HepG2 (cell line): ENCODE data around the gene TNFSF13. TPM values are rescaled to one million over a fixed set of nuclear protein-coding genes. Genes with fewer than 3 reads are reported as not detected.
A peak's percentile ranks its signal among the peaks of the same experiment; 100 is the strongest.

ENCODE experiments used
- EHMT2 ChIP-seq: fragments of 200-600 bp; sonication (generic); IDR thresholded peaks from 2 replicates; pipeline ENCODE4 v1.7.0; 2017; ENCODE audit warnings: antibody characterized with exemption, low read depth, low read length, borderline replicate concordance
- ELF1 ChIP-seq: sonication (generic); formaldehyde crosslinking; IDR thresholded peaks from 2 replicates; pipeline ENCODE4 v1.4.0; 2020; ENCODE audit warnings: missing genetic modification reagents
- IRX3 ChIP-seq: sonication (generic); formaldehyde crosslinking; IDR thresholded peaks from 2 replicates; pipeline ENCODE4 v1.8.1; 2023; ENCODE audit warnings: mild to moderate bottlenecking, low read depth, missing genetic modification reagents, borderline replicate concordance
- MED1 ChIP-seq: sonication (generic); formaldehyde crosslinking; IDR thresholded peaks from 2 replicates; pipeline ENCODE4 v1.4.0; 2020; ENCODE audit warnings: missing genetic modification reagents
- MIER2 ChIP-seq: IDR thresholded peaks from 2 replicates; pipeline ENCODE4 v1.6.1; 2016; ENCODE audit warnings: missing biosample characterization, missing genetic modification reagents
- MYPOP ChIP-seq: sonication (generic); formaldehyde crosslinking; IDR thresholded peaks from 2 replicates; pipeline ENCODE4 v1.8.1; 2023; ENCODE audit warnings: mild to moderate bottlenecking, moderate library complexity, missing genetic modification reagents
- NCOA5 ChIP-seq: sonication (generic); formaldehyde crosslinking; IDR thresholded peaks from 2 replicates; pipeline ENCODE4 v1.4.0; 2020; ENCODE audit warnings: missing genetic modification reagents
- NR2F2 ChIP-seq: IDR thresholded peaks from 2 replicates; pipeline ENCODE4 v1.6.1; 2012; ENCODE audit warnings: low read depth, inconsistent platforms, borderline replicate concordance
- SP2 ChIP-seq: sonication (generic); formaldehyde crosslinking; IDR thresholded peaks from 2 replicates; pipeline ENCODE4 v1.5.1; 2020; ENCODE audit warnings: mild to moderate bottlenecking, missing genetic modification reagents
- TARDBP ChIP-seq: sonication (generic); formaldehyde crosslinking; IDR thresholded peaks from 2 replicates; pipeline ENCODE4 v1.8.0; 2022; ENCODE audit warnings: mild to moderate bottlenecking, missing genetic modification reagents
- TEAD3 ChIP-seq: optimal IDR thresholded peaks from 2 replicates; pipeline ENCODE3; 2016; ENCODE audit warnings: borderline replicate concordance
- ZNF329 ChIP-seq: sonication (generic); formaldehyde crosslinking; IDR thresholded peaks from 2 replicates; pipeline ENCODE4 v1.9.0; 2021; ENCODE audit warnings: low read depth, mild to moderate bottlenecking, missing genetic modification reagents
- ZNF44 ChIP-seq: sonication (generic); formaldehyde crosslinking; IDR thresholded peaks from 2 replicates; pipeline ENCODE4 v1.5.1; 2020; ENCODE audit warnings: mild to moderate bottlenecking, missing genetic modification reagents
- ZNF773 ChIP-seq: sonication (generic); formaldehyde crosslinking; IDR thresholded peaks from 2 replicates; pipeline ENCODE4 v1.4.0; 2020; ENCODE audit warnings: missing genetic modification reagents, borderline replicate concordance
- ZXDC ChIP-seq: sonication (generic); formaldehyde crosslinking; IDR thresholded peaks from 2 replicates; pipeline ENCODE4 v1.5.0; 2020; ENCODE audit warnings: mild to moderate bottlenecking, missing genetic modification reagents
- polyA plus RNA-seq, 8 experiments: library from polyadenylated mRNA; depleted of rRNA in 3 of 8; stranded (reverse) in 7 of 8; unstranded in 1 of 8; fragments of >200 nt; fragmentation: Illumina TruSeq in 4 of 8; extraction: Trizol in 4 of 8; gene quantifications; 2 replicates each; pipeline versions ENCODE4 v1.2.1 to v1.2.3, GENCODE V29; 2011 to 2016; ENCODE audit warnings: low read depth in 4 of 8, missing spikeins in 1 of 8, mixed read lengths in 1 of 8; ENCODE audit not compliant: insufficient read depth in 1 of 8
- total RNA-seq, 5 experiments: library from RNA; depleted of rRNA; stranded (reverse); fragments of >200 nt; fragmentation: Illumina TruSeq; extraction: Trizol; gene quantifications; 2 replicates each; pipeline ENCODE4 v1.2.3, GENCODE V29; 2016; ENCODE audit warnings: low read depth in 1 of 5
- TF ChIP-seq, protein P1 (sequence below): sonication (generic); formaldehyde crosslinking; IDR thresholded peaks from 2 replicates; pipeline ENCODE4 v1.4.0; 2020; ENCODE audit warnings: mild to moderate bottlenecking, missing genetic modification reagents
- TF ChIP-seq, protein P2 (sequence below): sonication (generic); IDR thresholded peaks from 2 replicates; pipeline ENCODE4 v1.6.1; 2016; ENCODE audit warnings: low read depth, borderline replicate concordance

Gene TNFSF13
- total and polyA plus RNA-seq, 2 of the 13 experiments (the other 11 are each of a cell fraction or from before 2014, with no cell fraction given): 2.5 to 3.3 TPM

DNA sequence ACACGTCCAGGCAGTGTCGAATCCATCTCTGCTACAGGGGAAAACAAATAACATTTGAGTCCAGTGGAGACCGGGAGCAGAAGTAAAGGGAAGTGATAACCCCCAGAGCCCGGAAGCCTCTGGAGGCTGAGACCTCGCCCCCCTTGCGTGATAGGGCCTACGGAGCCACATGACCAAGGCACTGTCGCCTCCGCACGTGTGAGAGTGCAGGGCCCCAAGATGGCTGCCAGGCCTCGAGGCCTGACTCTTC is 13.7 kb downstream of the TNFSF13 start (continued):
- TF ChIP-seq ZXDC (no peak), ZNF773 (CRISPR knock-in tag) (no peak), IRX3 (0 out of 2 replicates have a peak, but pooled peaks have one; percentile 42), NCOA5 (CRISPR knock-in tag) (no peak), SP2 (CRISPR knock-in tag) (no peak), MYPOP (CRISPR knock-in tag) (no peak; the same call in 1 of the 2 replicates), ZNF329 (CRISPR knock-in tag) (no peak; the same call in 1 of the 2 replicates), TARDBP (peak; percentile 95), MED1 (CRISPR knock-in tag) (peak; percentile 76), NR2F2 (no peak), MIER2 (CRISPR knock-in tag) (0 out of 2 replicates have a peak, but pooled peaks have one; percentile 18), TEAD3 (CRISPR knock-in tag) (peak; percentile 47), ZNF44 (no peak), ELF1 (CRISPR knock-in tag) (peak; percentile 94), EHMT2 (no peak)
- TF ChIP-seq, protein P1, sequence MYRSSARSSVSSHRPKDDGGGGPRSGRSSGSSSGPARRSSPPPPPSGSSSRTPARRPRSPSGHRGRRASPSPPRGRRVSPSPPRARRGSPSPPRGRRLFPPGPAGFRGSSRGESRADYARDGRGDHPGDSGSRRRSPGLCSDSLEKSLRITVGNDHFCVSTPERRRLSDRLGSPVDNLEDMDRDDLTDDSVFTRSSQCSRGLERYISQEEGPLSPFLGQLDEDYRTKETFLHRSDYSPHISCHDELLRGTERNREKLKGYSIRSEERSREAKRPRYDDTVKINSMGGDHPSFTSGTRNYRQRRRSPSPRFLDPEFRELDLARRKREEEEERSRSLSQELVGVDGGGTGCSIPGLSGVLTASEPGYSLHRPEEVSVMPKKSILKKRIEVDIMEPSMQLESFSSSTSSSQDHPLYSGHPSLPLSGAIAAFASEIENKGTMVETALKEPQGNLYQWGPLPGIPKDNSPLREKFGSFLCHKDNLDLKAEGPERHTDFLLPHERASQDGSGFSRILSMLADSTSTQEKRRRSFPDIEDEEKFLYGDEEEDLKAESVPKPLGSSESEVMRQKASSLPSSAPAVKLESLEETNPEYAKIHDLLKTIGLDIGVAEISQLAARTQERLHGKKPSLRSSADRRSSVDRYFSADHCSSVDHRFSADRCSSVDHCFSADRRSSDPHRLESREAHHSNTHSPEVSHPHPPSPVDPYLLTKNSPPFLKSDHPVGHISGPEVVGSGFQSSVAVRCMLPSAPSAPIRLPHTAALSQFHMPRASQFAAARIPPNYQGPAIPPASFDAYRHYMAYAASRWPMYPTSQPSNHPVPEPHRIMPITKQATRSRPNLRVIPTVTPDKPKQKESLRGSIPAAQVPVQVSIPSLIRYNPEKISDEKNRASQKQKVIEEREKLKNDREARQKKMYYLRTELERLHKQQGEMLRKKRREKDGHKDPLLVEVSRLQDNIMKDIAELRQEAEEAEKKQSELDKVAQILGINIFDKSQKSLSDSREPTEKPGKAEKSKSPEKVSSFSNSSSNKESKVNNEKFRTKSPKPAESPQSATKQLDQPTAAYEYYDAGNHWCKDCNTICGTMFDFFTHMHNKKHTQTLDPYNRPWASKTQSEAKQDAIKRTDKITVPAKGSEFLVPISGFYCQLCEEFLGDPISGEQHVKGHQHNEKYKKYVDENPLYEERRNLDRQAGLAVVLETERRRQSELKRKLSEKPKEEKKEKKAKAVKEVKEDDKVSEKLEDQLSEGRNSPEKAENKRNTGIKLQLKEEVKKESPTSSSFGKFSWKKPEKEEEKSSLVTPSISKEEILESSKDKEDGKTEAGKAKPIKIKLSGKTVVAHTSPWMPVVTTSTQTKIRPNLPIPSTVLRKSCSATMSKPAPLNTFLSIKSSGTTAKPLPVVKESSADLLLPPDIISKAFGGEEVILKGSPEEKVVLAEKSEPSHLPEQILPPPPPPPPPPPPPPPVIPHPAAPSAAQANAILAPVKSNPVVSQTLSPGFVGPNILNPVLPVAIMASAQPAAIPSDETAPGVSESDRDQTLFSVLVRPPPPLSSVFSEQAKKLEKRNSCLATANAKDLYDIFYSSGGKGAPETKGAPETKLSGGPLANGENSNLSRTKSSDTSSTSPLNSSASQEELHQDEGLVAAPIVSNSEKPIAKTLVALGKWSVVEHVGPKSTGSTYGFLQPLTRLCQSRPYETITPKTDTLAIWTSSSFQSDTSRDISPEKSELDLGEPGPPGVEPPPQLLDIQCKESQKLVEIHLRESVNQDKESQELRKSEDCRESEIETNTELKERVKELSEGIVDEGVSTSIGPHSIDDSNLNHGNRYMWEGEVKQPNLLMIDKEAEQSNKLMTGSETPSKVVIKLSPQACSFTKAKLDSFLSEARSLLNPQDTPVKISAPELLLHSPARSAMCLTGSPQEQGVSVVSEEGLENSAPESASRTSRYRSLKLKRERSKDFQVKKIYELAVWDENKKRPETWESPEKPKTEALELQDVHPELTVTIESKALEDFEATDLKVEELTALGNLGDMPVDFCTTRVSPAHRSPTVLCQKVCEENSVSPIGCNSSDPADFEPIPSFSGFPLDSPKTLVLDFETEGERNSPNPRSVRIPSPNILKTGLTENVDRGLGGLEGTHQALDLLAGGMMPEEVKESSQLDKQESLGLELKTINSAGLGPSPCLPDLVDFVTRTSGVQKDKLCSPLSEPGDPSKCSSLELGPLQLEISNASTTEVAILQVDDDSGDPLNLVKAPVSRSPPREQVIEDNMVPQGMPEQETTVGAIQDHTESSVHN (CRISPR knock-in tag): peak; percentile 23; the same call in 1 of the 2 replicates
- TF ChIP-seq, protein P2, sequence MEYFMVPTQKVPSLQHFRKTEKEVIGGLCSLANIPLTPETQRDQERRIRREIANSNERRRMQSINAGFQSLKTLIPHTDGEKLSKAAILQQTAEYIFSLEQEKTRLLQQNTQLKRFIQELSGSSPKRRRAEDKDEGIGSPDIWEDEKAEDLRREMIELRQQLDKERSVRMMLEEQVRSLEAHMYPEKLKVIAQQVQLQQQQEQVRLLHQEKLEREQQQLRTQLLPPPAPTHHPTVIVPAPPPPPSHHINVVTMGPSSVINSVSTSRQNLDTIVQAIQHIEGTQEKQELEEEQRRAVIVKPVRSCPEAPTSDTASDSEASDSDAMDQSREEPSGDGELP: peak; percentile 31; the same call in 1 of the 2 replicates
